ENCODE measurements around the gene CPN1.

CPN1 gene

DNA sequence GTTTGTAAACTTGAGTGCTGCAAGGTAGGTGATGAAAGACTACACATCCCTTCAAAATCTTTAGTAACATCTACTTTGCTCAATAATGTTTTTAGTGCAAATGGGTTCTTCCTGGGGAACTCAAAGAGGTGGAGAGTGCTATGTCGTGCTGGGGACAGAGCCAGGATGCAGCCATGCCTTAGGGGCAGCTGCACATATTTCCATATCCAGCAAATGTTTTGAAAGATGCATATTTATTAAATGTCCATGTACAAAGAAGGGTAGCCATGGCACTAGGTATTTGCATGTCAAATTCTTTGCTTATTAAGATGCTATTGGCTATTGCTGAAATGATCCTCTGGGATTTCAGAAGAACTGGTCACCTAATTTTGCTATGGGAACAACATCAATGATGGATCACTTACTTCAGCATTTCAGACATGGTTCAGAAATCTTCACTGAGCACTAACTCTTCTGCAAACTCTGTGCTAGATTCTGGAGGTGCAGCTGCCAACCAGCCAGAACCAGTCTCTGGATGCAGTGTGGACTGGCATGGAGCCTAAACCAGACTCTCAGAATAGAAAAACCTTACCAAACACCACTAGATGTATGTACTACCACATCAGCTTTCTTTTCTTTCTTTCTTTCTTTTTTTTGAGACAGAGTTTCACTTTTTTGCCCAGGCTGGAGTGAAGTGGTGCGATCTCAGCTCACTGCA is 40.2 kb downstream of the CPN1 start:
- DNase-seq (ENCODE audit: low read depth) = no peak
- TF ChIP-seq, protein P1, sequence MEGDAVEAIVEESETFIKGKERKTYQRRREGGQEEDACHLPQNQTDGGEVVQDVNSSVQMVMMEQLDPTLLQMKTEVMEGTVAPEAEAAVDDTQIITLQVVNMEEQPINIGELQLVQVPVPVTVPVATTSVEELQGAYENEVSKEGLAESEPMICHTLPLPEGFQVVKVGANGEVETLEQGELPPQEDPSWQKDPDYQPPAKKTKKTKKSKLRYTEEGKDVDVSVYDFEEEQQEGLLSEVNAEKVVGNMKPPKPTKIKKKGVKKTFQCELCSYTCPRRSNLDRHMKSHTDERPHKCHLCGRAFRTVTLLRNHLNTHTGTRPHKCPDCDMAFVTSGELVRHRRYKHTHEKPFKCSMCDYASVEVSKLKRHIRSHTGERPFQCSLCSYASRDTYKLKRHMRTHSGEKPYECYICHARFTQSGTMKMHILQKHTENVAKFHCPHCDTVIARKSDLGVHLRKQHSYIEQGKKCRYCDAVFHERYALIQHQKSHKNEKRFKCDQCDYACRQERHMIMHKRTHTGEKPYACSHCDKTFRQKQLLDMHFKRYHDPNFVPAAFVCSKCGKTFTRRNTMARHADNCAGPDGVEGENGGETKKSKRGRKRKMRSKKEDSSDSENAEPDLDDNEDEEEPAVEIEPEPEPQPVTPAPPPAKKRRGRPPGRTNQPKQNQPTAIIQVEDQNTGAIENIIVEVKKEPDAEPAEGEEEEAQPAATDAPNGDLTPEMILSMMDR (IDR thresholded peaks at IDR 0.05; ENCODE audit: insufficient read depth, low read depth, low read length, missing control alignments) = no peak
- no peak overlapping the region for H3K4me3 ChIP-seq (ENCODE audit: low read length)

DNA sequence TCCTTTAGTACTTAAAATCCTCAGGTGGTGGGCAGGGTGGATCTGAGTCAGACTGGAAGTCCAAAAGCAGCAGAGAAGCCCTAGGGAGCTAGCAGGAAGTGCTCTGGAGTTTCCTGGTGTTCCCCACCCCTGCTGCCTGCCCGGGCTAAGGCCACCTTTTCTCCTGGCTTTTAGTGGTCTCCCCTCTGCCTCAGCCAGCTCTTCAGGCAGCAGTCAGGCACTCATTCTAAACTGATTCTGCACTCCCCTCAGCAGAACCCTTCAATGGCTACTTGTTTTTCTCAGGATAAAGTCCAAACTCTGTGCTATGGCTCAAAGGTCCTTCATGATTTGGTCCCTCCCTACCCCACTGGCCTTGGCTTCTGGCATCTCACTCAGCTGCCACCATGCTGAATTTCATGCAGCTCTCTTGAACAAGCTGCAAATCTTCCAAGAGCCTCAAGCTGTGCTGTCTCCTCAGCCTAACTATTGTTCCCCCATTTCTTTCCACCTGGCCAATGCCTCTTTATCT is 43.1 kb downstream of the CPN1 start:
- no peak overlapping the region for H3K4me3 ChIP-seq (ENCODE audit: low read length)
- peak; percentile 49 for DNase-seq (ENCODE audit: low read depth)
- TF ChIP-seq, protein P1 (IDR thresholded peaks at IDR 0.05; ENCODE audit: insufficient read depth, low read depth, low read length, missing control alignments) = no peak

DNA sequence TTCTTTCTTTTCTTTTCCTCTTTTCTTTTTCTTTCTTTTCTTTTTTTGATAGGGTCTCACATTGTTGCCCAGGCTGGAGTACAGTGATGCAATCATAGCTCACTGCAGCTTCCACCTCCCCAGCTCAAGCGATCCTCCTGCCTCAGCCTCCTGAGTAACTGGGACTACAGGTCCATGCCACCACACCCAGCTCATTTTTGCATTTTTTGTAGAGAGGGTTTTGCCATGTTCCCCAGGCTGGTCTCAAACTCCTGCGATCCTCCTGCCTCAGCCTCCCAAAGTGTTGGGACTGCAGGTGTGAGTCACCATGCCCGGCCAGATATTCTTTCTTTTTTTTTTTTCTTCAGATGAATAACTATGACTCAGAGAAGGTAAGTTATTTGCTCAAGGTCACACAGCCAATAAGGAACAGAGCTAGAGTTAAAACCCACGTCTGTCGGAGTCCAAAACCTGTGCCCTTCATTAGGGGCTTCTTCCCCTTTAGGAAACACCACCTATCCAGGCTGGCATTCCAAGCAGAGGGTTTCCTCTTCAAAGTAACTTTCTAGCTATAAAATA is 43.8 kb downstream of the CPN1 start:
- TF ChIP-seq, protein P1 (IDR thresholded peaks at IDR 0.05; ENCODE audit: insufficient read depth, low read depth, low read length, missing control alignments) = no peak
- H3K4me3 ChIP-seq (ENCODE audit: low read length) = no peak overlapping the region
- peak; percentile 47 for DNase-seq (ENCODE audit: low read depth)

DNA sequence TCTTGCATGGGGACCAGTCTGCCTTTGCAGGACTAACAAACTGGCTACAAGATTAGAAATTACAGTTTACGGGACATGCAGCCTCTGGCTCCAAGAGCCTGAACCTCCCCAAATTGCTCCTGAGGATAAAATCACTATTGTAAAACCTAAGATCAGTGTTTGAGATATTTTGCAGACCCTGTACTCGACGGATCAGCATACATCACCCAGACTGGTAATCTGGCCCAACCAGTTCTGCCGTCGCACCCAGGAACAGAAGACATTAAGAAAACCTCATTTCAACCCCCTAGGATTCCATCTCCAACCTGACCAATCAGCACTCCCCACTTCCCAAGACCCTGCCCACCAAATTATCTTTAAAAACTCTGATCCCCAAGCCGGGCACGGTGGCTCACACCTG is 44.8 kb downstream of the CPN1 start:
- DNase-seq (ENCODE audit: low read depth) = no peak
- no peak overlapping the region for H3K4me3 ChIP-seq (ENCODE audit: low read length)
- TF ChIP-seq, protein P1 (IDR thresholded peaks at IDR 0.05; ENCODE audit: insufficient read depth, low read depth, low read length, missing control alignments) = no peak

DNA sequence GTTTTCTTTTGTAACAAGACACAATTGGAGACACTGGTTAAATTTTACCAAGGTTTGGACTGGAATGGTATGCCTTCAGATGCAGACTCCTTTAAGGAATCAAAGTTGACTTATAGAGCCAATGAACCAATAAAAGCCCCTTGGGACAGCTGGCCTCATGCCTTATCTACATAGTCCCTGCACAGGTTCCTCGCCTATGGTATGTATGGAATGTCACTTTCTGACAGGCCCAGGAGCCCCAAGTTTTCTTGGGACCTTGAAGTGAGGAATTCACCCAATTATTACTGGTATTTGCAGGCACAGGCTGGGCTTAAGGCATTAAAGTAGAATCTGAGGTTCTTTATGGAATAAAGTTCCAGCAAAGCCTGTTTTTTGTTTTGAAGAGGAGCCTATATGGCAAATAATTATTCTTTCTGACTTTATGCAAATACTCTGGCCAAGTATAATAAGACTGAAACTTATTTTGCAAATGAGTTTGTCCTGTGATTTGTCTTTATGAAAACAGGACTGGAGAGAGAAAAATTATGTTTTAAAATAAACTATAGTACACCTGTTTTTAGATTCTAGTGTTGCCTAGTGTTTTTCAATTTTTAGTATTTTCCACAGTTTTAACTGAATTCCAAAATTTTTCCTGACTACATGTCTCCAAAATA is 47.8 kb downstream of the CPN1 start:
- H3K4me3 ChIP-seq (ENCODE audit: low read length) = no peak overlapping the region
- no peak for DNase-seq (ENCODE audit: low read depth)
- TF ChIP-seq, protein P1 (IDR thresholded peaks at IDR 0.05; ENCODE audit: insufficient read depth, low read depth, low read length, missing control alignments) = no peak

DNA sequence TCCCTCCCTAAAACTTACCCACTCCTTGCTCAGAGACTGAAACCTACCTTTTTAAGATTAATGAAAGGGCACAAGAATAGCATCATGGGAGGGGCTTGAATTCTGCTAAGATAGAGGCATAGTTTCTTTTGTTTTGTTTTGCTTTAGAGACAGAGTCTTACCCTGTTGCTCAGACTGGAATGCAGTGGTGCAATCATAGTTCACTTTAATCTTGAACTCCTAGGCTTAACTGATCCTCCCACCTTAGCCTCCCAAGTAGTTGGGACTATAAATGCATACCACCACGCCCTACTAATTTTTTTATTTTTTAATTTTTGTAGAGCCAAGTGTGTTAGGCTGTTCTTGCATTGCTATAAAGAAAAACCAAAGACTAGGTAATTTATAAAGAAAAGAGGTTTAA is 54.3 kb downstream of the CPN1 start:
- DNase-seq (ENCODE audit: low read depth) = no peak
- TF ChIP-seq, protein P1 (IDR thresholded peaks at IDR 0.05; ENCODE audit: insufficient read depth, low read depth, low read length, missing control alignments) = no peak
- no peak overlapping the region for H3K4me3 ChIP-seq (ENCODE audit: low read length)

Data from epithelial cell of esophagus (primary cell).